ENCODE data around the gene ASB16.

The ASB16 gene

GRCh38 chr17:44192750-44193149 lies 22.2 kb downstream of the ASB16 start:
- TF ChIP-seq, protein P1, sequence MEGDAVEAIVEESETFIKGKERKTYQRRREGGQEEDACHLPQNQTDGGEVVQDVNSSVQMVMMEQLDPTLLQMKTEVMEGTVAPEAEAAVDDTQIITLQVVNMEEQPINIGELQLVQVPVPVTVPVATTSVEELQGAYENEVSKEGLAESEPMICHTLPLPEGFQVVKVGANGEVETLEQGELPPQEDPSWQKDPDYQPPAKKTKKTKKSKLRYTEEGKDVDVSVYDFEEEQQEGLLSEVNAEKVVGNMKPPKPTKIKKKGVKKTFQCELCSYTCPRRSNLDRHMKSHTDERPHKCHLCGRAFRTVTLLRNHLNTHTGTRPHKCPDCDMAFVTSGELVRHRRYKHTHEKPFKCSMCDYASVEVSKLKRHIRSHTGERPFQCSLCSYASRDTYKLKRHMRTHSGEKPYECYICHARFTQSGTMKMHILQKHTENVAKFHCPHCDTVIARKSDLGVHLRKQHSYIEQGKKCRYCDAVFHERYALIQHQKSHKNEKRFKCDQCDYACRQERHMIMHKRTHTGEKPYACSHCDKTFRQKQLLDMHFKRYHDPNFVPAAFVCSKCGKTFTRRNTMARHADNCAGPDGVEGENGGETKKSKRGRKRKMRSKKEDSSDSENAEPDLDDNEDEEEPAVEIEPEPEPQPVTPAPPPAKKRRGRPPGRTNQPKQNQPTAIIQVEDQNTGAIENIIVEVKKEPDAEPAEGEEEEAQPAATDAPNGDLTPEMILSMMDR (IDR thresholded peaks at IDR 0.05), result no peak
- no peak overlapping the region for H3K4me3 ChIP-seq
- H3K27ac ChIP-seq, result no peak overlapping the region
- DNase-seq (ENCODE audit: low spot score), result no peak

- no peak for DNase-seq (ENCODE audit: low spot score)
- TF ChIP-seq, protein P1 (IDR thresholded peaks at IDR 0.05), result no peak
- Histone ChIP-seq H3K27ac (no peak overlapping the region), H3K4me3 (no peak overlapping the region)
These were observed 23.0 kb downstream of the ASB16 start for GRCh38 chr17:44193326-44194084.

DNA sequence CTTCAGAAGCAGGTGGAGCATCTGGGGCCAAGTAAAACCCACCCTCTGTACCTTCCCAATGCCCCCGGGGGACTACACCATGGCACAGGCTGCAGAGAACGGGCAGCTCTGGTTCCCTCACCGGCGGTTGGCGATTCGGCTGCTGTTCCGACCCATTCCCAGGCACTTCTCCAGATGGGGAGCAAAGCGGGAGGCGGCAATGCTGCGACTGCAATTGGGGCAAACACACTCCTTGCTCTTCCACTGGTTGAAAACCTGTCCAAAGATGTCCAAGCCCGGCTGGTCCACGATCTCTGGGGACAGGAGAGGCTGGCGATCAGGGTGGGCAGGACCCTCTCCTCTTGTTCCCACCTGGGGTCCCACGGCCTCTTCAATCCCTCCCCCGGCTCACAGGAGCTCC lies 26.6 kb downstream of the ASB16 start:
- no peak for DNase-seq (ENCODE audit: low spot score)
- peak overlapping the region in 1 of 2 donors; percentile 98 for H3K27ac ChIP-seq
- TF ChIP-seq, protein P1 (IDR thresholded peaks at IDR 0.05), result no peak
- no peak overlapping the region for H3K4me3 ChIP-seq

DNA sequence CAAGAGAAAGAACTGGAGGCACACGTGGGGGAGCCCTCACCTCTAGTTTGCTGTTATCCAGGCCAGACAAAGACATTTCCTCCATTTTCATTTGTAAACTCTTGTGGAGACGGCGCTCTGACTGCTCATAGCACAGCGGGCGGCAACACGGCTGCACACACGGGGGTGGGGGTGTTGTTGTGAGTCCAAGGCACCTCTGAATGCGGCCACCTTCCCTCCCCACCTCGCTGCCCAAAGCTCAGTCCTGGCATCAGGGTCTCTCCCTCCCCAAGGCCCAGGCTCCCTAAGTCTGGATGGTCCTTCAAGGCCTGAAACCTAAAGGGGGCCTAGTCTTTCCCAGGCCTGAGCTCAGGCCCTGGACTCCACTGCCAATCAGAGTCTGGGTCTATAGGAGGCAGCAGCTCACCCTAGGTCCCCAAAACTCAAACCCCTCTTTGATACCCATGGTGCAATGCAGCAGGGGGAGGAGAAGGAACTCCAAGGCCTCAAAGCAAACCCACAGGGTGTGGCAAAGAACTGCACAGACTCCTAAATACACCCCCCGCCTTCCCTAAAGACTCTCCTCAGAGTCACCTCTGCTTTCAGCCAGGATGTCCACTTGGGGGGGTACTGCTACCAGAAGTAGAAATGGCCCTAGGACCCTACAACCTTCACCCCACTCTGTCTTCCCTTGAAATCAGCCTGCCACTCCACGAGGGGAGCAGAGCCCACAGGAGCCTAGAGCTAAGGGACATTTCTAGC lies 27.6 kb downstream of the ASB16 start:
- DNase-seq (ENCODE audit: low spot score), result no peak
- Histone ChIP-seq H3K27ac (peak overlapping the region; percentile 87 to 98), H3K4me3 (peak overlapping the region; percentile 85)
- TF ChIP-seq, protein P1 (IDR thresholded peaks at IDR 0.05), result no peak

GRCh38 chr17:44198721-44199552 lies 28.4 kb downstream of the ASB16 start:
- H3K4me3 ChIP-seq, result peak overlapping the region; percentile 85
- peak overlapping the region; percentile 87 to 98 for H3K27ac ChIP-seq
- peak; percentile 82 for DNase-seq (ENCODE audit: low spot score)
- TF ChIP-seq, protein P1 (IDR thresholded peaks at IDR 0.05), result no peak

GRCh38 chr17:44199553-44200477 lies 29.3 kb downstream of the ASB16 start, which contains the start of gene ATXN7L3:
TSS of gene ATXN7L3 (minus strand) at chr17:44199884. CDS start at chr17:44198070, 1,814 bp downstream.
- DNase-seq (ENCODE audit: low spot score), result peak; percentile 99
- TF ChIP-seq, protein P1 (IDR thresholded peaks at IDR 0.05), result no peak
- Histone ChIP-seq H3K4me3 (peak within 1 kb of the TSS; percentile 85), H3K27ac (peak within 1 kb of the TSS; percentile 87 to 98)

Data from coronary artery (tissue), 2 donors.